Astrocyte of the cerebellum (primary cell): ENCODE data around the gene KCNH5.
"Not testable (repeated sequence)": the region's sequence is repeated elsewhere in the genome, so short reads cannot be mapped to it uniquely, and the experiment has no call there.

Experiments
- DNase-seq: peaks from one replicate; pipeline ENCODE4 v3.0.0-alpha.2; 2011; ENCODE audit warnings: low read depth
- H3K4me3 ChIP-seq: 2 replicates; pipeline ENCODE4 v1.5.1; 2011; ENCODE audit warnings: mild to moderate bottlenecking, low read depth, low read length, moderate library complexity
- CTCF ChIP-seq: IDR thresholded peaks from 2 replicates; pipeline ENCODE4 v1.5.1; 2012; ENCODE audit warnings: low read length, low read depth, moderate library complexity, mild to moderate bottlenecking; ENCODE audit errors: missing control alignments
- in situ Hi-C: cut with HindIII; loops from 2 replicates; pipeline ENCODE4 v1.10.0; 2017; ENCODE audit warnings: low sequenced_read_pairs

KCNH5 gene

GRCh38 chr14:62886461-62886860 lies 158.8 kb downstream of the KCNH5 start:
- in situ Hi-C loops: loop anchor here (5.0 kb wide), 1 partner anchor 39 kb away; no protein-coding TSS in a partner anchor
- no peak overlapping the region for H3K4me3 ChIP-seq
- TF ChIP-seq CTCF: no peak
- no peak for DNase-seq

DNA sequence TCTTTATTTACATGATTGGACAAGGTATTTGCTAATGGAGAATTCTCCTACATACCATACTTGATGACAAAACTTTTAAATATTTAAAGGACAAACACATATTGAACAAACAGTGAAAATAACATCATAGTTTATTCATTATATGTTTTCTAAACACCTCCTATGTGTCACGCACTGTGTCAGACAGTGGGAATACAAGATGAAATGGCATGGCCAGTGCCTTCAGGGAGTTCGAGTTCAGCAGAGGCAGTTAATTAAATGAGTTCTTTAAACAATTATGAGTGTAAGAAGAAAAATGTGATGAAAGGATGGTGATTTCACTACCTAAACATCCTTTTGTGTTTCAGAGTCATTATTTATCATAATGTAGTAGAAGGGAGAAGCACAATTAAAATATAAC lies 159.8 kb downstream of the KCNH5 start:
- DNase-seq: no peak
- in situ Hi-C loops: loop anchor here (5.0 kb wide), 1 partner anchor 38 kb away; no protein-coding TSS in a partner anchor

GRCh38 chr14:62882967-62883366 lies 162.3 kb downstream of the KCNH5 start:
- H3K4me3 ChIP-seq: no peak overlapping the region
- in situ Hi-C loops: no loop called here
- no peak for DNase-seq
- TF ChIP-seq CTCF: no peak

More for the DNA sequence above, 159.8 kb downstream of the KCNH5 start:
- no peak for TF ChIP-seq CTCF
- H3K4me3 ChIP-seq: no peak overlapping the region

DNA sequence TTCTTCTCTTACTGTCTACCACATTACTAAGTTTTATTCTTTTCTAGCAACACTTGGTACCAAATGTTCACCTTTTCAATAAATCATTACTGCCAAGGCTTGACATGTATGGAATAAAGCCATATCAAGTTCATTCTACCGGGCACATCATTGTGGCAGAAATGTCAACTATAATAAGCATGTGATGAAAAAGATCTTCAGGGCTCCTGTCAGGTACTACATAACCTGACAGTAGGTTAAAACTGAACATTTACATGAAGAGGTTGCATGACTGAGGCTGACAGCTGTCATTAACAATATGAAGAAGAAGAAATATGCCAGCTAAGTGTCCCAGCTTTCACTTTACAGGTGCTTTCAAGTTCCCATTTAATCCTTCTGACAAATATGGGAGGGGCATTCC lies 178.9 kb downstream of the KCNH5 start:
- no peak overlapping the region for H3K4me3 ChIP-seq
- DNase-seq: no peak
- in situ Hi-C loops: no loop called here
- no peak for TF ChIP-seq CTCF

DNA sequence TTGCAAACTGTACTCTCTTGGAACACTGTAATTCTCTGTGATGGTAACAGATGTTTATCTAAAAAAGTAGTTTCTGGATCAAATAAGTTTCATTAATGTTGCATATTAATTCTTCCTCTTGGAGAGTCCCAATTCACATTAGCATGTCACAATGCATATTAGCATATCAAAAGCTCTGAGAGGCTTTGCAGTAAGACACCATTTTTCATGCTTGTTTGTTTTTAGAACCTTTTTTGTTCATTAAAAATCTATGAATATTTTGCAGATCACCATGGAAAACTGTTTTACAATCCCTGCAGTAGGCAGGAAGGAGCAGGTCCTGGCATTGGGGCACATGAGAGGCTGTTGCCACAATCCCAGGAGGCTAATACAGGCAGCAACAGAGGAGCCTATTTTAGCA lies 180.7 kb downstream of the KCNH5 start:
- in situ Hi-C loops: no loop called here
- H3K4me3 ChIP-seq: no peak overlapping the region
- no peak for TF ChIP-seq CTCF

DNA sequence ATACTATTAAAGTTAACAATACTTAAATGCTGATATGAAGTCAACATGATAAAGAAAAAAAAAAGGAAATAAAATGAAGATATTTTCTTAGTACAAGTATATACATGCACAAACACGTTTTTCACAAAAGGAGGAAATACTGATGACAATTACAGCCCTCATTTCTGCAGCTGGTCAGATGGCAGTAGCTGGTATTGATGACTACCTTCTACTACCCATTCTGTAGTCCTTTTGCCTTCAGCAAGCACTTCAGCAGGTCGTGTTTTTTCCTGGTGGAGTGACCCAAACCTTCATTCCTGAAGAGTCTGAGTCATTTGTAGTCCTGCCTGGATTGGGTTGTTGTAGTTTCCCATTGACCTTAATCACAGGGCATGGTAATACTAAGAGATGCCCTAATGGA lies 187.2 kb downstream of the KCNH5 start:
- in situ Hi-C loops, H3K4me3 ChIP-seq, DNase-seq: not testable (repeated sequence)

More for the DNA sequence above, 180.7 kb downstream of the KCNH5 start:
- no peak for DNase-seq

- H3K4me3 ChIP-seq: no peak overlapping the region
- in situ Hi-C loops: no loop called here
- DNase-seq: peak; percentile 3
- TF ChIP-seq CTCF: no peak
These were observed 190.3 kb downstream of the KCNH5 start for GRCh38 chr14:62854951-62855350.
